ENCODE results near the gene CLCN7.

Gene CLCN7

GRCh38 chr16:1450218-1450617, 24.6 kb downstream of the CLCN7 start:
- Histone ChIP-seq H3K36me3 (ENCODE audit: control insufficient read depth, insufficient read depth, low read length) (peaks cover 25% of the 10 kb centered on the region), H3K4me1 (ENCODE audit: control insufficient read depth, insufficient read depth, low read length) (no peaks in the 10 kb centered on the region), H3K27me3 (ENCODE audit: control insufficient read depth, insufficient read depth, low read length) (no peaks in the 10 kb centered on the region), H3K9ac (ENCODE audit: low read length) (no peak overlapping the region), H3K27ac (ENCODE audit: low read depth, low read length) (no peak overlapping the region), H3K4me3 (ENCODE audit: low read length) (no peak overlapping the region)

- Histone ChIP-seq H3K4me3 (ENCODE audit: low read length) (no peak overlapping the region), H3K9ac (ENCODE audit: low read length) (no peak overlapping the region), H3K4me1 (ENCODE audit: control insufficient read depth, insufficient read depth, low read length) (no peaks in the 10 kb centered on the region), H3K36me3 (ENCODE audit: control insufficient read depth, insufficient read depth, low read length) (peaks cover 23% of the 10 kb centered on the region), H3K27ac (ENCODE audit: low read depth, low read length) (no peak overlapping the region), H3K27me3 (ENCODE audit: control insufficient read depth, insufficient read depth, low read length) (no peaks in the 10 kb centered on the region)
Observed at GRCh38 chr16:1449201-1449788, 25.5 kb downstream of the CLCN7 start.

GRCh38 chr16:1448536-1449116, 26.2 kb downstream of the CLCN7 start:
- Histone ChIP-seq H3K27me3 (ENCODE audit: control insufficient read depth, insufficient read depth, low read length) (no peaks in the 10 kb centered on the region), H3K27ac (ENCODE audit: low read depth, low read length) (no peak overlapping the region), H3K9ac (ENCODE audit: low read length) (no peak overlapping the region), H3K36me3 (ENCODE audit: control insufficient read depth, insufficient read depth, low read length) (peaks cover 22% of the 10 kb centered on the region), H3K4me3 (ENCODE audit: low read length) (no peak overlapping the region), H3K4me1 (ENCODE audit: control insufficient read depth, insufficient read depth, low read length) (no peaks in the 10 kb centered on the region)

- no peak overlapping the region for H3K27ac ChIP-seq (ENCODE audit: low read depth, low read length)
- H3K4me3 ChIP-seq (ENCODE audit: low read length), result no peak overlapping the region
- no peaks in the 10 kb centered on the region for H3K4me1 ChIP-seq (ENCODE audit: control insufficient read depth, insufficient read depth, low read length)
- peaks cover 20% of the 10 kb centered on the region for H3K36me3 ChIP-seq (ENCODE audit: control insufficient read depth, insufficient read depth, low read length)
- H3K27me3 ChIP-seq (ENCODE audit: control insufficient read depth, insufficient read depth, low read length), result no peaks in the 10 kb centered on the region
- no peak overlapping the region for H3K9ac ChIP-seq (ENCODE audit: low read length)
Observed at GRCh38 chr16:1447965-1448364, 26.9 kb downstream of the CLCN7 start.

GRCh38 chr16:1446296-1447080, 28.3 kb downstream of the CLCN7 start:
- H3K9ac ChIP-seq (ENCODE audit: low read length), result no peak overlapping the region
- no peak overlapping the region for H3K27ac ChIP-seq (ENCODE audit: low read depth, low read length)

GRCh38 chr16:1445518-1446203, 29.2 kb downstream of the CLCN7 start:
- Histone ChIP-seq H3K9ac (ENCODE audit: low read length) (no peak overlapping the region), H3K27ac (ENCODE audit: low read depth, low read length) (no peak overlapping the region), H3K27me3 (ENCODE audit: control insufficient read depth, insufficient read depth, low read length) (no peaks in the 10 kb centered on the region), H3K4me3 (ENCODE audit: low read length) (no peak overlapping the region), H3K4me1 (ENCODE audit: control insufficient read depth, insufficient read depth, low read length) (no peaks in the 10 kb centered on the region), H3K36me3 (ENCODE audit: control insufficient read depth, insufficient read depth, low read length) (peaks cover 13% of the 10 kb centered on the region)

More at GRCh38 chr16:1446296-1447080, 28.3 kb downstream of the CLCN7 start:
- H3K4me3 ChIP-seq (ENCODE audit: low read length), result no peak overlapping the region
- peaks cover 16% of the 10 kb centered on the region for H3K36me3 ChIP-seq (ENCODE audit: control insufficient read depth, insufficient read depth, low read length)
- H3K27me3 ChIP-seq (ENCODE audit: control insufficient read depth, insufficient read depth, low read length), result no peaks in the 10 kb centered on the region
- H3K4me1 ChIP-seq (ENCODE audit: control insufficient read depth, insufficient read depth, low read length), result no peaks in the 10 kb centered on the region

GRCh38 chr16:1444730-1445517, 29.9 kb downstream of the CLCN7 start:
- Histone ChIP-seq H3K4me3 (ENCODE audit: low read length) (no peak overlapping the region), H3K27me3 (ENCODE audit: control insufficient read depth, insufficient read depth, low read length) (no peaks in the 10 kb centered on the region), H3K9ac (ENCODE audit: low read length) (no peak overlapping the region), H3K36me3 (ENCODE audit: control insufficient read depth, insufficient read depth, low read length) (peaks cover 13% of the 10 kb centered on the region), H3K4me1 (ENCODE audit: control insufficient read depth, insufficient read depth, low read length) (no peaks in the 10 kb centered on the region), H3K27ac (ENCODE audit: low read depth, low read length) (no peak overlapping the region)

- H3K9ac ChIP-seq (ENCODE audit: low read length), result no peak within 1 kb of the TSS
- H3K4me3 ChIP-seq (ENCODE audit: low read length), result no peak within 1 kb of the TSS
- H3K4me1 ChIP-seq (ENCODE audit: control insufficient read depth, insufficient read depth, low read length), result no peaks in the 10 kb centered on the region
- no peaks in the 10 kb centered on the region for H3K27me3 ChIP-seq (ENCODE audit: control insufficient read depth, insufficient read depth, low read length)
- peaks cover 13% of the 10 kb centered on the region for H3K36me3 ChIP-seq (ENCODE audit: control insufficient read depth, insufficient read depth, low read length)
- no peak within 1 kb of the TSS for H3K27ac ChIP-seq (ENCODE audit: low read depth, low read length)
Observed at GRCh38 chr16:1443980-1444729, 30.7 kb downstream of the CLCN7 start, which contains the start of gene CCDC154. CCDC154 (minus strand) TSS chr16:1444556; CDS start chr16:1444322, 234 bp downstream.

GRCh38 chr16:1443403-1443973, 31.3 kb downstream of the CLCN7 start:
- H3K27me3 ChIP-seq (ENCODE audit: control insufficient read depth, insufficient read depth, low read length), result no peaks in the 10 kb centered on the region
- no peaks in the 10 kb centered on the region for H3K4me1 ChIP-seq (ENCODE audit: control insufficient read depth, insufficient read depth, low read length)
- peaks cover 13% of the 10 kb centered on the region for H3K36me3 ChIP-seq (ENCODE audit: control insufficient read depth, insufficient read depth, low read length)
- H3K4me3 ChIP-seq (ENCODE audit: low read length), result no peak overlapping the region
- H3K9ac ChIP-seq (ENCODE audit: low read length), result no peak overlapping the region
- H3K27ac ChIP-seq (ENCODE audit: low read depth, low read length), result no peak overlapping the region

- Histone ChIP-seq H3K9ac (ENCODE audit: low read length) (no peak overlapping the region), H3K4me3 (ENCODE audit: low read length) (no peak overlapping the region), H3K36me3 (ENCODE audit: control insufficient read depth, insufficient read depth, low read length) (peaks cover 8% of the 10 kb centered on the region), H3K4me1 (ENCODE audit: control insufficient read depth, insufficient read depth, low read length) (no peaks in the 10 kb centered on the region), H3K27ac (ENCODE audit: low read depth, low read length) (no peak overlapping the region), H3K27me3 (ENCODE audit: control insufficient read depth, insufficient read depth, low read length) (no peaks in the 10 kb centered on the region)
Observed at GRCh38 chr16:1442697-1443096, 32.1 kb downstream of the CLCN7 start.

GRCh38 chr16:1441391-1441829, 33.4 kb downstream of the CLCN7 start:
- no peak overlapping the region for H3K9ac ChIP-seq (ENCODE audit: low read length)
- peaks cover 5% of the 10 kb centered on the region for H3K36me3 ChIP-seq (ENCODE audit: control insufficient read depth, insufficient read depth, low read length)
- H3K27ac ChIP-seq (ENCODE audit: low read depth, low read length), result no peak overlapping the region
- no peaks in the 10 kb centered on the region for H3K4me1 ChIP-seq (ENCODE audit: control insufficient read depth, insufficient read depth, low read length)
- H3K4me3 ChIP-seq (ENCODE audit: low read length), result no peak overlapping the region
- H3K27me3 ChIP-seq (ENCODE audit: control insufficient read depth, insufficient read depth, low read length), result no peaks in the 10 kb centered on the region

Measured in rectal smooth muscle tissue (tissue), 1 donor.